Activated T-helper 1 cell treated with anti-CD3 and anti-CD28 coated beads, Interleukin-2, amount 50 U/mL, for 16 hours (primary cell): ENCODE data around the gene USF2.

Experiments
- DNase-seq, 2 donors: peaks; one replicate each; pipeline ENCODE4 v3.0.0-alpha.2; 2020; ENCODE audit warnings: low read depth in 1 of 2, low spot score in 1 of 2

The USF2 gene

DNA sequence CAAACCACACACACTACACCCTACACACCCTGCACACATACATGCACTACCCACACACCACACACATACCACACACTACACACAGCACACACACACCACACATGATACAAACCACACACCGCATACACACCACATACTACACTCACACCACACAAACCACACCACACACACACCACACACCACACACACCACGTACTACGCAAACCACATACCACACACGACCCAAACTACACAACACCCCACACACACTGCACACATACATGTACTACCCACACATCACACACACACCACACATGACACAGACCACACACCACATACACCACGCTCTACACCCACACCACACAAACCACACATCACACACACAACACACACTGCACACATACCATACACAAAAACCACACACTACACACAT lies 29.8 kb downstream of the USF2 start:
- no peak for DNase-seq

DNA sequence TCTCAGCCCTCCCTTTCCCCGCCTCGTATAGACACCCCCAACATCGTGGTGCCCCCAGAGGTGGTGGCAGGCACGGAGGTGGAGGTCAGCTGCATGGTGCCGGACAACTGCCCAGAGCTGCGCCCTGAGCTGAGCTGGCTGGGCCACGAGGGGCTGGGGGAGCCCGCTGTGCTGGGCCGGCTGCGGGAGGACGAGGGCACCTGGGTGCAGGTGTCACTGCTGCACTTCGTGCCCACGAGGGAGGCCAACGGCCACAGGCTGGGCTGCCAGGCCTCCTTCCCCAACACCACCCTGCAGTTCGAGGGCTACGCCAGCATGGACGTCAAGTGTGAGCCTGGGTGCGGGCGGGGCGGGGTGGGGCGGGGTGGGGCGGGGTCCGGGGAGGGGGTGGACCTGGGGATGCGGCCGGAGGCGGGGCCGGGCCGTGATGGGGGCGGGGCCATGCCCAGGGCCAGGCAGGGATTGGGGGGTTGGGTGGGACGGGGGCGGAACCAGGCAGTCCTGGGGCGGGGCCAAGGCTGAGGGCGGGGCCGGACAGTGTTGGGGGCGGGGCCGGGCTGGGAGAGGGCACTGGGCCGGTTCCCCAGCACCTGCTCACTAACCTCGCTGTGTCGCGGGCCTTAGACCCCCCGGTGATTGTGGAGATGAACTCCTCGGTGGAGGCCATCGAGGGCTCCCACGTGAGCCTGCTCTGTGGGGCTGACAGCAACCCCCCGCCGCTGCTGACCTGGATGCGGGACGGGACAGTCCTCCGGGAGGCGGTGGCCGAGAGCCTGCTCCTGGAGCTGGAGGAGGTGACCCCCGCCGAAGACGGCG lies 31.0 kb downstream of the USF2 start:
- DNase-seq: no peak

DNA sequence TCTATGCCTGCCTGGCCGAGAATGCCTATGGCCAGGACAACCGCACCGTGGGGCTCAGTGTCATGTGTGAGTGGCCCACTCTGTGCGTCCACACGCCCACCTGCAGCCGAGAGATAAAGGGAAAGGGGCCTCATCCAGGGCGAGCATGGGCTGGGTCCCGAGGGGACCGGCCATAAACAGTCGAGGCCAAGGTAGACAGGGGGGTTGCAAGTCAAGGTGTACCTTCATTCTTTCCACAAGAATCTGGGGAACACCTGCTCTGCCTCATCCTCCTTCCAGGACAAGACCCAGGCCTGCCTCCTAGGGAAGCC lies 31.5 kb downstream of the USF2 start:
- no peak for DNase-seq

DNA sequence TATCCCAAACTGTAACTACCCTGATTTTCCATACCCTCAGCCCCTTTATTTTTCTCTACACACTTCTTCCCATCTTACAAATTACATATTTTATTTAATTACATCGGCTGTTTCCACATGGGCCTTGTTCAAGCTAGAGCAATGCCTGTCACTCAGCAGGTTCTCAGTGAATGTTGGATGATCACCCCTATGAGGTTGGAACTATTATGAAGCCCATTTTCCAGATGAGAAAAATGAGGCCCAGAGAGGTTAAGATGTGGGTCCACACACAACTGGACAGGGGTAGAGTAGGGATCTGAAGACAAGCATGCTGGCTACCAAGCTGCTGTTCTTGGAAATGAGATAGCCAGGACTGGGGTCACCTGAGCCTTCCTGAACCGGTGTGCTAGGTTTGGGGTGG lies 33.2 kb downstream of the USF2 start:
- DNase-seq: no peak

DNA sequence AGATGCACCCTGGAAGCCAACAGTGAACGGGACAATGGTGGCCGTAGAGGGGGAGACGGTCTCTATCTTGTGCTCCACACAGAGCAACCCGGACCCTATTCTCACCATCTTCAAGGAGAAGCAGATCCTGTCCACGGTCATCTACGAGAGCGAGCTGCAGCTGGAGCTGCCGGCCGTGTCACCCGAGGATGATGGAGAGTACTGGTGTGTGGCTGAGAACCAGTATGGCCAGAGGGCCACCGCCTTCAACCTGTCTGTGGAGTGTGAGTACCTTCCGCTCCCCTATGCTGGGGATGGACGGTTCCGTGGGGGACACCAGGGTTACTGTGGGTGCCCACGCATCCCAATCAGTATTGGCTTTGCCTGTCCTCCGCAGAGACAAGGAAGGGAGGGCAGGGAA lies 33.7 kb downstream of the USF2 start:
- no peak for DNase-seq

DNA sequence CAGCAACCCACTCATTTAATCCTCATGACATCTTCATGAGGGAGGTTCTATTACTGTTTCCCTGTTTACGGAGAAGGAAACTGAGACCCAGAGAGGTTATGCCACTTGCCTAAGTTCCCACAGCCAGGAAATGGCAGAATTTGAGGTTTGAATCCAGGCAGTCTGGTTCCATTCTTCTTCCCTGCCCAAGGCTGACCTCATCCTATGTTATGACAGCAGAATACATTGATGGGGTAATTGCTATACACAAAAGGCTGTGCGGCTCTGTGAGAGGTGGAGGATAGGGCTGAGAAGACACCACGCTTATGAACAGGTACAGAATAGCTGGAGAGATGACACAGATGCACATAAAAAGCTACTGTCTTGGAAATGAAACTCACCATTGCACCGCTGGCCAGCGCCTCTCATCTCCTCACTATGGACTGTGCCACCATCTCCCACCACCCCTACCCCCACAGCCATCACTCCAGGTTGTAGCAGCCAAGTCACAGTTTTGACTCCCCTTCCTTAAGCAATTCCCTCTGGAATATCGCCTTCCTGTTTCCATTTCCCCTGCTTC lies 34.7 kb downstream of the USF2 start:
- DNase-seq: no peak

DNA sequence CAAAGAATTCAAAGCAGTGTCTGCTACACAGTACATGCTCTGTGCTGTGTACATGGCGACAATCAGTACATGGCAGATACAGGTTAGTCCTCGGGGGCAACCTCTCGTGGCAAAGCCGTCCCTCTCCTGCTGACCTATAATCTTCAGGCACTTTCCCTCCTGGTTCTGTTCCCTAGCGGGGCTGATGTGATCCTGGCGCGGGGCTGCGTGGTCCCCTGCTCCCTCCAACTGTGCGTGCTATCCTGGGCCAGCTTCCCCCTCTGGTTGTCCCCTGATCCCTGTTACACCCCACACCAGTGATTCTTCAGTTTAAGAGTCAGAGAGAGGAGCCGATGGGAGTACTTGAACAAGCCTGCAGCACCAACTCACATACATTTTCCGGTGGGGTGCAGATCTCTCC lies 35.3 kb downstream of the USF2 start:
- DNase-seq: no peak

DNA sequence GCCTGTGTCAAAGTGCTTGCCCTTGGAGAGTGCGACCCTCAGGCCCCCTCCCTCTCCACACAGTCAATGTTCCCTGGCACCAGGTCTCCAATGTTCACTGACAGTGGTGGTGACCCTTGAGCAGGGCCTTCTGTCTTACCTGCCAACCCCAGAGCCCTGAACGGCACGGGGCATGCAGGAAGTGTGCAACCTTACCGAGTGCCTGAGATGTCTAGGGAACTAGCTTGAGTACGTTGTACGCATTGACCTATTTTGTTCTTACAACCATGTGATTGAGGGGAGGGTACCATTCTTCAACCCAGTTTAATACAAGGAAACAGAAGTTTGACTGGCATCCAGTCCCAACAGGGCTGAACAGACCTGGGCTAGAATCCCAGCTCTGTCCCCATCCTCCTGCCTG lies 36.4 kb downstream of the USF2 start:
- no peak for DNase-seq

DNA sequence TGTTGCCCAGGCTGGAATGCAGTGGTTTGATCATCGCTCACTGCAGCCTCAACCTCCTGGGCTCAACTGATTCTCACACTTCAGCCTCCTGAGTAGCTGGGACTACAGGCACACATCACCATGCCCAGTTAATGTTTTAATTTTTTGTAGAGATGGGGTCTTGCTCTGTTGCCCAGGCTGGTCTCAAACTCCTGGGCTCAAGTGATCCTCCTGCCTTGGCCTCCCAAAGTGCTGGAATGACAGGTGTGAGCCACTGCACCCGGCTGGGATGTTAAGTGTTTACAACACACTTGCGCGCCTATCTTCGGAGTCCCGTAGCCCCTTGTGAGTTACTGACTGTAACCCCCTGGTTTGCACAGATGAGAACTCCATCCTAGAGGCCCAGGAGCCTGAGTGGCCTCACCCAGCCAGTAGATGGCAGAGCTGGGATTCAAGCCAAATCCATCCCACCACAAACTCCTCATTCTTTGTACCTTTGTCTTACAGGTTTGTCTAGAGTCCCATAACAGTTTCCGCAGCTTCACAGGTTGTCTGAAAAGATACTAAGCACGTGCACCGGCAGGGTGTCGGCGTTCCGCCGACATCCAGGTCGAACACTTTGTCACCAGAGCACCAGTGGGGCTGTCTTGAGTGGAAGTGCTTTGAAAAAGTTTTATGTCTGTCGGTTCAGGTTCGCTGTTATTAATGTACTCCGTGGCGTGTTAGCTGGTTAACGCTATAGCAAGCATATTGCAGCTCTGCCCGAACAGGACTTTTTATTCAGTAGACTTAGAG lies 37.9 kb downstream of the USF2 start:
- DNase-seq: no peak

DNA sequence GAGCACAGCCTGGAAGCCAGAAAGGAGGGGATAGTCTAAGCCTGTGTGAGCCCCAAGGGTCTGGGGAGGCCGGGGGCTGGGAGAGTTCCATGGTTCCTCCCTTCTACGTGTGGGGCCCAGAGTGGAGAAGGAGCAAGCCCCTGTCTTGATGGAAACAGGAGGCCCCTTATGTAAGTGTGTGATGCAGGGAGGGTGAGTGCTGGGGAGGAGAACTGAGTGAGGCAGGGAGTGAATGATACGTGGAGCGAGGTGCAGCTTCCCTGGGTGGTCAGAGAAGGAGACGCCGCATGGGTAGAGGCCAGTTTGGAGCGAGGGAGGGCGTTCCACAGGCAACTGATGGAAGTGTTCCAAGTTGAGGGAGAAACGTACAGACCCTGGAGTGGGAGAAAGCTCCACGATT lies 39.2 kb downstream of the USF2 start:
- DNase-seq: no peak

DNA sequence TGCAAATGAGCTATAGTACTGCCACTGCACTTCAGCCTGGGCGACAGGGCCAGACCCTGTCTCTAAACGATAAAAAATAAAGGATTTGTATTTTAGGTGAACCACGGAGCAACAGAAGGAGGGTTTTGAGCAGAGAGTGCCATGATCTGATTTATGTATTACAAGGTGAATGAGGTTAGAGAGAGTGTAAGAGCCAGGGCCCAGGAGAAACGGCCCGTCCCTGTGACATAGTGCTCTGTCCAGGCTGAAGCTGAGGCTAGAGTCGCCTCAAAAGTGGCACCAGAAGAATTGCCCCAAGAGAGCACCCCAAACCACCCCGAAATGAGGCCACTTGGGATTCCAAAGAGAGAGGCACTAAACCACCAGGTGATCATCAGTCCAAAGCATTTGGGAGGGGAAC lies 40.1 kb downstream of the USF2 start:
- no peak for DNase-seq

DNA sequence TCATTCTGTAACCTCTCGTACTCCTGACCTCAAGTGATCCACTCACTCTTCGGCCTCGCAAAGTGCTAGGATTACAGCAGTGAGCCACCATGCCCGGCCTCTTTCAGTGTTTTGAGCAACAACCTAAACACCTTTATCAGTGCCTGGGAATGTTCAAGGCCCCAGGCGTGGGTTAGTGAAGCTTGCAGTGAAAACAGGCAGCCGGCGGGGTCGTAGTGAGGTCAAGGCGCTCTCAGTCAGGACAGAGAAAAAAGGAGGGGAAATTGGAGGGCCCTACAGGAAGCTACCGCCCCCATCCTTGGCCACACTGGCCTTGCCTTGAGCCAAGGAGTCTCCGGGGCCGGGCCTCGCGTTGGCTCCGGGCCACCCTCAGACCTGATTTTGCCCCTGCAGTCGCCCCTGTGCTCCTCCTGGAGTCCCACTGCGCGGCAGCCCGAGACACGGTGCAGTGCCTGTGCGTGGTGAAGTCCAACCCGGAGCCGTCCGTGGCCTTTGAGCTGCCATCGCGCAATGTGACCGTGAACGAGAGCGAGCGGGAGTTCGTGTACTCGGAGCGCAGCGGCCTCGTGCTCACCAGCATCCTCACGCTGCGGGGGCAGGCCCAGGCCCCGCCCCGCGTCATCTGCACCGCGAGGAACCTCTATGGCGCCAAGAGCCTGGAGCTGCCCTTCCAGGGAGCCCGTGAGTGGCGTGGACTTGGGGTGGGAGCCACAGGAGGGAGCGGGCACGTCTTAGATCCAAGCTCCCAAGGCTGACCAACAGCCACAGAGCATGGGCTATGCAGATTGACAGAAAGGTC lies 40.9 kb downstream of the USF2 start:
- DNase-seq: no peak

DNA sequence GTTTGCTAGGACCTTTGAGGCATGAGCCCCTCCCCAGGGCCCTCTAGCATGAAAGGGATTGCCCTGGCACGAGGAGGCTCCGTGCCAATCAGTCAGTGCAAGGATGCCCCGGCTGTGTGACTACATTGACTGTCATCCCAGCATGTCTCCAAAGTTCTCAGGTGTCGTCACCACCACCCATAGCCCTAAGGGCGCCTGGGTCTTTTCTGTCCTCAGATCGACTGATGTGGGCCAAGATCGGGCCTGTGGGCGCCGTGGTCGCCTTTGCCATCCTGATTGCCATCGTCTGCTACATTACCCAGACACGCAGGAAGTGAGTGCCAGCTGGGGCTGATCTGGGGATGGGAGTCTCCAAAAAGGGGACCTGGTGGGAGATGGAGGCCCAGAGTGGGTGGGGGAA lies 41.6 kb downstream of the USF2 start:
- DNase-seq: no peak

DNA sequence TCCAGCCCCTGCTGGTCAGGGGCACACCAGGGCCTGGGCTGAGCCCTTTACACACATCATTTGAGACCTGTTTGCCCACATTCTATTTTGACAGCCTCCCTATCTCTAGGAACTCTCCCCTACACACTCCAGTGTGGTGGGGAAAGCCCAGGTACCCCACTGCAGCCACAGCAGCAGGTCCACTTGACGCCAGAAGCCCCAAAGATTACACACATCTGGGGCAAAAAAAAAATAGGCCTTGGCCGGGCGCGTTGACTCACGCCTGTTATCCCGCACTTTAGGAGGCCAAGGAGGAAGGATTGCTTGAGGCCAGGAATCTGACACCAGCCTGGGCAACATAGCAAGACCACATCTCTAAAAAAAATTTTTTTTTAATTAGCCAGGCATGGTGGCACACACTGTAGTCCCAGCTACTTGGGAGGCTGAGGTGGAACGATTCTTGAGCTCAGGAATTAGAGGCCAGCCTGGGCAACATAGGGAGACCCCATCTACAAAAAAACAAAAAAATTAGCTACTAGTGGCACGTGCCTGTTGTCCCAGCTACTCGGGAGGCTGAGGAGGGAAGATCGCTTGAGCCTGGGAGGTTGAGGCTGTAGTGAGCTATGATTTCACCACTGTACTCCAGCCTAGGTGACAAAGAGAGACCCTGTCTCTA lies 42.2 kb downstream of the USF2 start:
- DNase-seq: no peak

DNA sequence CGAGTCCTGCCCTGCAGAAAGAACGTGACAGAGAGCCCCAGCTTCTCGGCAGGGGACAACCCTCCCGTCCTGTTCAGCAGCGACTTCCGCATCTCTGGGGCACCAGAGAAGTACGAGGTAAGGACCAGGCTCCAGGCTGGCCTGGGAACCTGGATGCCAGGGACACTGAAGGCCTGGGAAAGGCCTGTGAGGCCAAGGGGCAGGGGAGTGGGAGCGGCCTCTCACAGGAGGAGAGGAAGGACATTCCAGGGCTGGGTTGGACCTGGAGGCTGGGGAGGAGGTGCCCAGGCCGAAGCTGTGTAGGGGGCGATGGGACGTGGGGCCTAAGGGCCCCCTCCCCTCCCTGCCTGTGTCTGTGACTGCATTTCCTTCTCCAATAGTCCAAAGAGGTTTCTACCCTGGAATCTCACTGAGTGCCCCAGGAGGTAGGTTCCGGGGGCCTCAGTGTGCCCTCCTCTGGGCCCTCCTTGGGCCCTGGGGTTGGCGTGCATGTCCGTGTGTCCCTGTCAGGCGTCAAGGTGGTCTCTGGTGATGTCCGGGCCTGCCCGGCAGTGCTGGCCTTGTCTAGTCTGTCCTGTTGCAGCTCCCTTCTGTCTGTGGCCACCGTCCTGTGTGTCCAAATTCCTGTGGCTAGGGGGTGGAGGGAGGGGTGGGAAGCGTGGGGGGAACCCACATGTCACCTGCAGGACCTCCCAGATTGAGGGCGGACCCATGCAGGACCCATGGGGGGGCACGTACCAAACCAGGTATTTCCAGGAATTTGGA lies 43.3 kb downstream of the USF2 start:
- DNase-seq: no peak

DNA sequence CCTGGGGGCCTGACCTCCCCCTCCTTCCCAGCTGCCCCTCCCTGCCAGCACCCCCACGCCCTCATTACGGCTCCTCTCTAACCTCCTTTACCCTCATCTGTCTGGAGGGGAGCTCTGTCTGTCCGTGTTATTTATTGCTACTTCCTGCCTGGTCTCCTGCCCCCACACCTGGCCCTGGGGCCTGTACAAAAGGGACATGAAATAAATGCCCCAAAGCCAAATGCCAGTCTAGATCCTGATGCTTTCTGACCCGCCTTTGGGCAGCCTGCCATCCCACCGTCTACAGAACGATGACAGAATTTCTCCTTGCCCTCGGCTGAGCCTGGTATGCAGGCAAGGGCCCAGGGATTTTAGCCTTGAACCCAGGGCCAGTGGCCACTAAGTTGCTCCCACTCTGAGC lies 44.8 kb downstream of the USF2 start:
- DNase-seq: no peak

DNA sequence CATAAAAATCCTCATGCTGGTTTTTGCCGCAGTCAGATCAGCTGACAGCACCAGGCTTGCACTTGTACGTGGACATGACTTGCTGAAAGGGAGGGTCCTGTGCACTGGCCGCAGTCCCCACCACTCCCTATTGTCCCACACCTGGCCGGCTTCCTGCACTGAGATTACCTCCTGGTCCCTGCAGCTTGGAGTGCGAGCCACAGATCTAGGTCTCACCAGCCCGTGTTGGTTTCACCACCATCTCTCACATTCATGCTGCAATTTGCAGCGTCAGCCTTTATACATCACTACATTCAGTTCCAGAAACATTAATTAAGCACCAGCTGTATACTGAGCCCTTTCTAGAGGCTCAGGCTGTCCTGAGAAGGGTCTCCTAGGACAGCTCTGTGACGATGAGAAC lies 45.3 kb downstream of the USF2 start:
- DNase-seq: no peak

DNA sequence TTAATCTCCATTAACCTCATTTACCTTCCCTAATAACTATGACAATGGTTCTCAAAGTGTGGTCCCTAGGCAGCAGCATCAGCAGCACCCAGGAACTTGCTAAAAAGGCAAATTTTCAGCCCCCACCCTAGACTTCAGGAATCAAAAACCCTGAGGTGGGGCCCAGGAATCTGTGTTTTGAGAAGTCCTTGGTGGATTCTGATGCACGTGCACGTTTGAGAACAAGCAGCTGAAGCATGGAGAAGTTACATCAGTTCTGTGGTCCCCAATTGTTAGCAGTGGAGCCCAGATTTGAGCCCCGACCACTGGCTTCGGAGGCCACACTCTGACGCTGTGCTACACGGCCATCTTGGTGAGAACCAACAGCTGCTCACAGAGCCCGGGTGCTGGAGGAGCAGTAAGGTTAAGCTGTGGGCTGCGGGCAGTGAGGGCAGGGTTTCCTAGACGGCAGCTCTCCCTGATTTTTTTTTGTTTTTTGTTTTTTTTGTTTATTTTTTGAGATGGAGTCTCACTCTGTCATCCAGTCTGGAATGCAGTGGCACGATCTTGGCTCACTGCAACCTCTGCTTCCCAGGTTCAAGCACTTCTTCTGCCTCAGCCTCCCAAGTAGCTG lies 46.2 kb downstream of the USF2 start:
- DNase-seq: no peak

DNA sequence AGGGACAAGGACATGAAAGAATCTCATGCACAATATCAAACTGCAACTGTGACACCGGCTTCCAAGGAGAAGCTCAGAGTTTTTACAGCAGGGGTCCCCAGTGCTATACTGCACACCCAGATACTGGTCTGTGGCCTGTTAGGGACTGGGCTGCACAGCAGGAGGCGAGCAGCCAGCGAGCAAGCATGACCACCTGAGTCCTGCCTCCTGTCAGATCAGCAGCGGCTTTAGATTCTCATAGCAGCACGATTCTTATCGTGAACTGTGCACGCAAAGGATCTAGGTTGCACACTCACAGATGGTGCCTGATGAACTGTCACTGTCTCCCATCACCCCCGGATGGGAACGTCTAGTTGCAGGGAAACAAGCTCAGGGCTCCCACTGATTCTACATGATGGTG lies 47.1 kb downstream of the USF2 start:
- no peak for DNase-seq

DNA sequence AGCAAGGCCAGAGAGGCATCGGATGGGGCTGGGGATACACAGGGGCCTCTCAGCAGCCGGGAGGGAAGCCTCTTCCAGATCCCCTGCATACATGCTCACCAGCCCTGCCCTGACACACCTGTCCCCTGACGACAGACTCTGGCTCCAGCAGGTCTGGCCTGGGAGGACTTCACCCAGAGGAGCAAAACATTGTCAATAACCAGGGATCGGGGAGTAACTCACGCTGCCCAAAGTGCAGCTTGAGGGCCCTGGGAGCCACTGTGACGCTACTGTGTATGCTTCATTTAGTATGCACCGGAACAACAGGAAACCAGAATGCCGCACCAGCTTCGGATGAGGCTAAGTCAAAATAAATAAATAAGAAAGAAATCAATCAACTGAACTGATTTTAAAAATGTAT lies 47.8 kb downstream of the USF2 start:
- DNase-seq: no peak
